ENCODE data around the gene SCN8A. TPM values are rescaled to one million over a fixed set of nuclear protein-coding genes. Genes with fewer than 3 reads are reported as not detected.

SCN8A gene
- total RNA-seq, 1 experiment from 2014 or later = 5.4 TPM

DNA sequence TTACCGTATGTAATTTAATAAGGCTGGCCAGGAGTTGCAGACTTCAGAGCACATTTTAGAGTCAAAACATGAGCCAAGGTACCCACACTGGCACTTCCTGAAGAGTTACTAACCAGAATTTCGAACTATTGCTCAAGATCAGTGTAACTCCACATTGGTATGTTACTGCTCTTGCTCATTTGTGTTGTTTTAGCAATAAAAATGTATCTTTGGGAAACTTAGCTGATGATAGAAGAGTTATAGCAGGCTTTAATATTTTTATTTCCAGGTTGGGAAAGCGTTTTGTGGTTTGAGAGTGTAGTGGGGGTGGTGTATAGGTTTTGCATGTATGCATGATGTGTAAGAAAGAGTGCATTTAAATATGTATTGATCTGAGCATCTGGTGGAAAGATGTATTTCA lies 96.6 kb downstream of the SCN8A start:
- H3K27ac Mint-ChIP-seq (ENCODE audit: unreplicated experiment) = peak overlapping the region; percentile 85
- H3K9me3 Mint-ChIP-seq (ENCODE audit: low read depth, unreplicated experiment) = no peaks in the 10 kb centered on the region
- H3K4me1 Mint-ChIP-seq (ENCODE audit: low read depth, unreplicated experiment) = peaks cover 35% of the 10 kb centered on the region
- CTCF ChIA-PET = no interaction called here
- H3K27me3 Mint-ChIP-seq (ENCODE audit: unreplicated experiment) = no peaks in the 10 kb centered on the region
- H3K36me3 Mint-ChIP-seq (ENCODE audit: insufficient read depth, unreplicated experiment) = no peaks in the 10 kb centered on the region
- intact Hi-C loops (cut with micrococcal nuclease; ENCODE audit: unreplicated experiment) = no loop called here
- TF ChIP-seq, protein P1, sequence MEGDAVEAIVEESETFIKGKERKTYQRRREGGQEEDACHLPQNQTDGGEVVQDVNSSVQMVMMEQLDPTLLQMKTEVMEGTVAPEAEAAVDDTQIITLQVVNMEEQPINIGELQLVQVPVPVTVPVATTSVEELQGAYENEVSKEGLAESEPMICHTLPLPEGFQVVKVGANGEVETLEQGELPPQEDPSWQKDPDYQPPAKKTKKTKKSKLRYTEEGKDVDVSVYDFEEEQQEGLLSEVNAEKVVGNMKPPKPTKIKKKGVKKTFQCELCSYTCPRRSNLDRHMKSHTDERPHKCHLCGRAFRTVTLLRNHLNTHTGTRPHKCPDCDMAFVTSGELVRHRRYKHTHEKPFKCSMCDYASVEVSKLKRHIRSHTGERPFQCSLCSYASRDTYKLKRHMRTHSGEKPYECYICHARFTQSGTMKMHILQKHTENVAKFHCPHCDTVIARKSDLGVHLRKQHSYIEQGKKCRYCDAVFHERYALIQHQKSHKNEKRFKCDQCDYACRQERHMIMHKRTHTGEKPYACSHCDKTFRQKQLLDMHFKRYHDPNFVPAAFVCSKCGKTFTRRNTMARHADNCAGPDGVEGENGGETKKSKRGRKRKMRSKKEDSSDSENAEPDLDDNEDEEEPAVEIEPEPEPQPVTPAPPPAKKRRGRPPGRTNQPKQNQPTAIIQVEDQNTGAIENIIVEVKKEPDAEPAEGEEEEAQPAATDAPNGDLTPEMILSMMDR (IDR thresholded peaks at IDR 0.05; ENCODE audit: unreplicated experiment) = no peak
- no TSS peak for BruUV-seq (replicated peaks)
- peak overlapping the region; percentile 51 for H3K4me3 Mint-ChIP-seq (ENCODE audit: low read depth, unreplicated experiment)
- DNase-seq = no peak

DNA sequence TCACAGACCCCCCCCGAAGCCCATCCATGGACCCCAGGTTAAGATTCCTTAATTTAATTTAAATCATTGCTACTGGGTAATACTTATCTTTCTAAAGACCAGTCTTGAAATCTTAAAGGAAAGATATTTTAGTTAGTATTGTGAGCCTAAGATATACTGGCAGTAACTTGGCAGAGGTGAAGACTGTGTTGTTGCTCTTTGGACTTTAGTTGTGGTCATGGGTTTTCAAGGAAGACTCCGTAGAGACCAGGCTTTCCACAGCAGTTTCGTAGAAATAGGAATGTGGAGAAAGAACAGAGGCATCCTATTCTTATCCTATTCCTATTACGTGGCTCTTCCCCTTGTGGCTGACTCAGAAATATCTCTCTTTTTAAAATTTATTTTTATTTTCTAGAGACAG lies 99.0 kb downstream of the SCN8A start:
- CTCF ChIA-PET = interaction anchor here (0.5 kb wide), 1 partner anchor 52 kb away, joined by 6 read pairs; no protein-coding TSS in a partner anchor
- no peaks in the 10 kb centered on the region for H3K27me3 Mint-ChIP-seq (ENCODE audit: unreplicated experiment)
- H3K36me3 Mint-ChIP-seq (ENCODE audit: insufficient read depth, unreplicated experiment) = no peaks in the 10 kb centered on the region
- BruUV-seq (replicated peaks) = no TSS peak
- TF ChIP-seq, protein P1 (IDR thresholded peaks at IDR 0.05; ENCODE audit: unreplicated experiment) = no peak
- H3K4me3 Mint-ChIP-seq (ENCODE audit: low read depth, unreplicated experiment) = no peak overlapping the region
- intact Hi-C loops (cut with micrococcal nuclease; ENCODE audit: unreplicated experiment) = no loop called here
- no peak for DNase-seq
- no peaks in the 10 kb centered on the region for H3K9me3 Mint-ChIP-seq (ENCODE audit: low read depth, unreplicated experiment)
- H3K27ac Mint-ChIP-seq (ENCODE audit: unreplicated experiment) = no peak overlapping the region
- H3K4me1 Mint-ChIP-seq (ENCODE audit: low read depth, unreplicated experiment) = peaks cover 21% of the 10 kb centered on the region

DNA sequence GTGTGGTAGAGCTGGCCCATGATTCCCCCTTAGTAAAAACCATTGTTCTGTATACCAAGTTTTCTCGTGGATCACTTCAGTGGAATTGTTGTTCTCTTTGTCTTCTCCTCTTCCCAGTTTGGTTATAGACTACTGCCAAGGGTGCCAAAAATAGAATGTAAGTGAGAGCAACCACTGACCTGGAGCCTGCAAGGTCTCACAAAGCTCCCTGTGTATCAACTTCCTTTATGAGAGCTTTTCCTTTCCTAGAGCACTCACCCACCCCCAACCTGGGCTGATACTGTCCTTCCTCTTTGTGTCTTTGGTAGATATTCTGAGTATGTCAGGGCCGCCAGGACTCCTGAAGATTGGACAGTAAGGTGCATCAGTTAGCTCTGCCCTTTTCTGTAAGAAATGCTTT lies 101.0 kb downstream of the SCN8A start:
- no peak overlapping the region for H3K27ac Mint-ChIP-seq (ENCODE audit: unreplicated experiment)
- peaks cover 12% of the 10 kb centered on the region for H3K4me1 Mint-ChIP-seq (ENCODE audit: low read depth, unreplicated experiment)
- no TSS peak for BruUV-seq (replicated peaks)
- CTCF ChIA-PET = no interaction called here
- H3K4me3 Mint-ChIP-seq (ENCODE audit: low read depth, unreplicated experiment) = no peak overlapping the region
- H3K36me3 Mint-ChIP-seq (ENCODE audit: insufficient read depth, unreplicated experiment) = no peaks in the 10 kb centered on the region
- H3K9me3 Mint-ChIP-seq (ENCODE audit: low read depth, unreplicated experiment) = no peaks in the 10 kb centered on the region
- no peak for DNase-seq
- TF ChIP-seq, protein P1 (IDR thresholded peaks at IDR 0.05; ENCODE audit: unreplicated experiment) = no peak
- intact Hi-C loops (cut with micrococcal nuclease; ENCODE audit: unreplicated experiment) = no loop called here
- H3K27me3 Mint-ChIP-seq (ENCODE audit: unreplicated experiment) = no peaks in the 10 kb centered on the region

DNA sequence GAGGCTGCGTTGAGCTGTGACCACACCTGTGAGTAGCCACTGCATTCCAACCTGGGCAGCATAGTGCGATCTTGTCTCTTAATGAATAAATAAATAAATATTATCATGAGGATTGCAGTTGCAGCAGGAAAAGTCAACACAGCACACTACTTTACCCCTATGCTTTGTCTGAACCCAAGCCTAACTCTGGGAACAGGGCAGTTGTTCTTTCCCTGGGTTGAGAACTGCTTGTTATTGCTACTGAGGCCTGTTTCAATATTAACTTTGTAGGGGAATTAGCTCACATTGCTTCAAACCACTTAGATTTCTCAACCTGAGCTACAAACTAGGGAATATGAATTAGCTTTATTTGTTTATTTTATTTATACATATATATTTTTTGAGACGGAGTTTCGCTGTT lies 102.5 kb downstream of the SCN8A start:
- Mint-ChIP-seq H3K27me3 (ENCODE audit: unreplicated experiment) (no peaks in the 10 kb centered on the region), H3K9me3 (ENCODE audit: low read depth, unreplicated experiment) (no peaks in the 10 kb centered on the region), H3K27ac (ENCODE audit: unreplicated experiment) (no peak overlapping the region), H3K36me3 (ENCODE audit: insufficient read depth, unreplicated experiment) (no peaks in the 10 kb centered on the region), H3K4me1 (ENCODE audit: low read depth, unreplicated experiment) (no peaks in the 10 kb centered on the region), H3K4me3 (ENCODE audit: low read depth, unreplicated experiment) (no peak overlapping the region)
- TF ChIP-seq, protein P1 (IDR thresholded peaks at IDR 0.05; ENCODE audit: unreplicated experiment) = no peak
- BruUV-seq (replicated peaks) = no TSS peak
- CTCF ChIA-PET = no interaction called here
- DNase-seq = no peak
- intact Hi-C loops (cut with micrococcal nuclease; ENCODE audit: unreplicated experiment) = no loop called here
